Tibial nerve (tissue), 4 donors: ENCODE measurements around the gene MYO1D. TPM values are rescaled to one million over a fixed set of nuclear protein-coding genes. Genes with fewer than 3 reads are reported as not detected.

Experiments
- DNase-seq, 2 donors: peaks; one replicate each; pipeline ENCODE4 v3.0.0-alpha.2; 2019; ENCODE audit warnings: low spot score in 2 of 2
- H3K27ac ChIP-seq, 4 donors: fragments of 200-600 bp; sonication (generic) in 3 of 4; one replicate each; pipeline ENCODE4 v1.5.1; 2017 to 2019; ENCODE audit warnings: mild to moderate bottlenecking in 1 of 4
- H3K27me3 ChIP-seq, 2 donors: fragments of 200-600 bp; sonication (generic) in 1 of 2; one replicate each; pipeline versions ENCODE4 v1.5.1 to v1.6.0; 2017 to 2019
- H3K36me3 ChIP-seq, 3 donors: fragments of 200-600 bp; sonication (generic); one replicate each; pipeline ENCODE4 v1.5.1; 2018 to 2019
- H3K4me1 ChIP-seq, 4 donors: fragments of 200-600 bp; sonication (generic) in 3 of 4; one replicate each; pipeline ENCODE4 v1.5.1; 2017 to 2019
- H3K4me3 ChIP-seq, 4 donors: fragments of 200-600 bp; sonication (generic) in 3 of 4; one replicate each; pipeline ENCODE4 v1.5.1; 2017 to 2019; ENCODE audit warnings: mild to moderate bottlenecking in 1 of 4, moderate library complexity in 1 of 4
- H3K9me3 ChIP-seq, 4 donors: fragments of 200-600 bp; sonication (generic) in 3 of 4; one replicate each; pipeline ENCODE4 v1.5.1; 2017 to 2019
- CTCF ChIP-seq, 5 experiments: fragments of 200-600 bp in 3 of 5; fragments of 450-650 bp in 2 of 5; sonication (generic) in 3 of 5; IDR thresholded peaks; one replicate each; pipeline ENCODE4 v1.5.1; 2016 to 2019; ENCODE audit warnings: antibody characterized with exemption in 5 of 5, mild to moderate bottlenecking in 3 of 5, moderate library complexity in 2 of 5
- EP300 ChIP-seq, 2 donors: sonication (generic); formaldehyde crosslinking; IDR thresholded peaks; one replicate each; pipeline ENCODE4 v1.6.1; 2017; ENCODE audit warnings: antibody characterized with exemption in 2 of 2, mild to moderate bottlenecking in 1 of 2
- POLR2A ChIP-seq, 2 donors: fragments of 450-650 bp; IDR thresholded peaks; one replicate each; pipeline ENCODE4 v1.6.1; 2017; ENCODE audit warnings: antibody characterized with exemption in 2 of 2, mild to moderate bottlenecking in 2 of 2, moderate library complexity in 2 of 2
- WGBS, 2 donors: methylation state at CpG; one replicate each; pipeline ENCODE4 v1.1.5; 2018; 5-methylcytosine and 5-hydroxymethylcytosine counted together
- total RNA-seq, 4 donors: library from RNA; depleted of rRNA; stranded (reverse); fragments of >200 nt; gene quantifications; one replicate each; pipeline ENCODE4 v1.1.0, GENCODE V29; 2016

MYO1D gene
- total RNA-seq, 4 donors from 2014 or later, result 28.5 to 49.6 (median 42.4) TPM

- Histone ChIP-seq H3K36me3 (no peaks in the 10 kb centered on the region), H3K27ac (peak overlapping the region in 3 of 4 donors; percentile 7 to 66 (median 61)), H3K4me3 (no peak overlapping the region), H3K9me3 (no peaks in the 10 kb centered on the region), H3K4me1 (peaks cover 0 to 29% (median 10%) of the 10 kb centered on the region in 4 donors), H3K27me3 (no peaks in the 10 kb centered on the region)
- WGBS, 2 donors, result 76 to 84% methylated on average over 6 of the region's 6 CpGs
- no peak for DNase-seq
- TF ChIP-seq POLR2A (IDR thresholded peaks at IDR 0.05), result no peak
- no peak for TF ChIP-seq CTCF (IDR thresholded peaks at IDR 0.05)
- TF ChIP-seq EP300 (IDR thresholded peaks at IDR 0.05), result no peak
These were observed 7.4 kb downstream of the MYO1D start for GRCh38 chr17:32869345-32870026.

- Histone ChIP-seq H3K4me3 (no peak overlapping the region), H3K36me3 (no peaks in the 10 kb centered on the region), H3K9me3 (no peaks in the 10 kb centered on the region), H3K4me1 (peaks cover 0 to 15% (median 6%) of the 10 kb centered on the region in 4 donors), H3K27me3 (no peaks in the 10 kb centered on the region), H3K27ac (no peak overlapping the region)
- TF ChIP-seq EP300 (IDR thresholded peaks at IDR 0.05), result no peak
- no peak for TF ChIP-seq POLR2A (IDR thresholded peaks at IDR 0.05)
- no peak for TF ChIP-seq CTCF (IDR thresholded peaks at IDR 0.05)
- 80 to 92% methylated on average over 4 of the region's 4 CpGs for WGBS, 2 donors
- DNase-seq, result no peak
These were observed 11.8 kb downstream of the MYO1D start for GRCh38 chr17:32865141-32865540.

- Histone ChIP-seq H3K4me1 (peaks cover 0 to 6% (median 0%) of the 10 kb centered on the region in 4 donors), H3K27ac (no peak overlapping the region)
These were observed 13.4 kb downstream of the MYO1D start for GRCh38 chr17:32863559-32863958.

GRCh38 chr17:32862940-32863339 is 14.0 kb downstream of the MYO1D start:
- Histone ChIP-seq H3K27me3 (no peaks in the 10 kb centered on the region), H3K27ac (no peak overlapping the region), H3K4me3 (no peak overlapping the region), H3K36me3 (no peaks in the 10 kb centered on the region), H3K9me3 (no peaks in the 10 kb centered on the region), H3K4me1 (peaks cover 0 to 6% (median 0%) of the 10 kb centered on the region in 4 donors)
- TF ChIP-seq POLR2A (IDR thresholded peaks at IDR 0.05) (no peak), CTCF (IDR thresholded peaks at IDR 0.05) (no peak), EP300 (IDR thresholded peaks at IDR 0.05) (no peak)
- WGBS, 2 donors, result 91 to 94% methylated on average over 2 of the region's 2 CpGs
- no peak for DNase-seq

More at GRCh38 chr17:32863559-32863958, 13.4 kb downstream of the MYO1D start:
- no peak for DNase-seq
- Histone ChIP-seq H3K4me3 (no peak overlapping the region), H3K9me3 (no peaks in the 10 kb centered on the region), H3K27me3 (no peaks in the 10 kb centered on the region), H3K36me3 (no peaks in the 10 kb centered on the region)
- WGBS, 2 donors, result 28 to 39% methylated on average over 1 of the region's 1 CpG
- TF ChIP-seq POLR2A (IDR thresholded peaks at IDR 0.05) (no peak), EP300 (IDR thresholded peaks at IDR 0.05) (no peak), CTCF (IDR thresholded peaks at IDR 0.05) (no peak)

- WGBS, 2 donors, result 86 to 88% methylated on average over 4 of the region's 4 CpGs
- H3K9me3 ChIP-seq, result no peaks in the 10 kb centered on the region
- no peak overlapping the region for H3K4me3 ChIP-seq
- no peaks in the 10 kb centered on the region for H3K36me3 ChIP-seq
- H3K4me1 ChIP-seq, result peaks cover 0 to 6% (median 0%) of the 10 kb centered on the region in 4 donors
- H3K27me3 ChIP-seq, result no peaks in the 10 kb centered on the region
- no peak overlapping the region for H3K27ac ChIP-seq
- DNase-seq, result no peak
- no peak for TF ChIP-seq CTCF (IDR thresholded peaks at IDR 0.05)
- TF ChIP-seq EP300 (IDR thresholded peaks at IDR 0.05), result no peak
- TF ChIP-seq POLR2A (IDR thresholded peaks at IDR 0.05), result no peak
These were observed 14.9 kb downstream of the MYO1D start for GRCh38 chr17:32861981-32862380.
